ENCODE results near the gene HAVCR2.

- TF ChIP-seq CTCF (conservative IDR thresholded peaks at IDR 0.05; ENCODE audit: low read depth, low read length) = no peak
- no peak for TF ChIP-seq EZH2 (IDR thresholded peaks at IDR 0.05; ENCODE audit: low read length, unreplicated experiment)
Observed at GRCh38 chr5:157068339-157068738, 40.5 kb downstream of the HAVCR2 start.
